ENCODE measurements around the gene PRR33. TPM values are rescaled to one million over a fixed set of nuclear protein-coding genes. Genes with fewer than 3 reads are reported as not detected.
"Not testable (repeated sequence)": the region's sequence is repeated elsewhere in the genome, so short reads cannot be mapped to it uniquely, and the experiment has no call there.

Gene PRR33
- total RNA-seq, 4 donors from 2014 or later, result not detected

DNA sequence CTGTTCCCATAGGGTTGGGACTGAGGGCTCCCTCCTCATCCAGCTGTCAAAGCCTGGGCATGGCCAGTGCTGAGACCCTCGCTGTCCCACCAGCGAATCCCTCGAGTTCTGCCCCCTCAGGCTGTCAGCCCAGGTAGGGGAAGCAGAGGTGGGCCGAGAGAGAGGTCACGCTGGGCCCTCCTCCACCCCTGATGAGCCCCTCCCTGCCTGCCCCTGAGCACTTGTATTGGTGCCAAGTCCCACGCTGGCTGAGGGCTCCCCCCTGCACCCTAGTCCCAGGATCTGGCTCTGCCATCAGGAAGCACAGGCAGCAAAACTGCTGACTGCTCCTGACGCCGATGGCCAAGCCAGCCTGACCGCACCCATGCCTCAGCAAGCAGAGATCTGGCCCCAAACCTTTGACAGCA lies 3.3 kb downstream of the PRR33 start:
- no peak overlapping the region for H3K4me3 ChIP-seq
- peaks cover 18% of the 10 kb centered on the region for H3K27me3 ChIP-seq
- peaks cover 0 to 18% (median 0%) of the 10 kb centered on the region in 3 donors for H3K4me1 ChIP-seq
- no peaks in the 10 kb centered on the region for H3K9me3 ChIP-seq
- WGBS, 2 donors (ENCODE audit: low coverage in 1 of 2), result no CpG with 5 or more reads among the region's 9 CpGs
- ATAC-seq, result no peak
- H3K27ac ChIP-seq, result peak overlapping the region in 1 of 4 donors; percentile 37
- no peak for TF ChIP-seq CTCF (IDR thresholded peaks at IDR 0.05)
- TF ChIP-seq EP300 (IDR thresholded peaks at IDR 0.05), result no peak
- no peak for TF ChIP-seq POLR2A (IDR thresholded peaks at IDR 0.05)
- no peak for TF ChIP-seq POLR2AphosphoS5 (IDR thresholded peaks at IDR 0.05)
- H3K36me3 ChIP-seq, result peaks cover 0 to 47% of the 10 kb centered on the region in 2 donors

DNA sequence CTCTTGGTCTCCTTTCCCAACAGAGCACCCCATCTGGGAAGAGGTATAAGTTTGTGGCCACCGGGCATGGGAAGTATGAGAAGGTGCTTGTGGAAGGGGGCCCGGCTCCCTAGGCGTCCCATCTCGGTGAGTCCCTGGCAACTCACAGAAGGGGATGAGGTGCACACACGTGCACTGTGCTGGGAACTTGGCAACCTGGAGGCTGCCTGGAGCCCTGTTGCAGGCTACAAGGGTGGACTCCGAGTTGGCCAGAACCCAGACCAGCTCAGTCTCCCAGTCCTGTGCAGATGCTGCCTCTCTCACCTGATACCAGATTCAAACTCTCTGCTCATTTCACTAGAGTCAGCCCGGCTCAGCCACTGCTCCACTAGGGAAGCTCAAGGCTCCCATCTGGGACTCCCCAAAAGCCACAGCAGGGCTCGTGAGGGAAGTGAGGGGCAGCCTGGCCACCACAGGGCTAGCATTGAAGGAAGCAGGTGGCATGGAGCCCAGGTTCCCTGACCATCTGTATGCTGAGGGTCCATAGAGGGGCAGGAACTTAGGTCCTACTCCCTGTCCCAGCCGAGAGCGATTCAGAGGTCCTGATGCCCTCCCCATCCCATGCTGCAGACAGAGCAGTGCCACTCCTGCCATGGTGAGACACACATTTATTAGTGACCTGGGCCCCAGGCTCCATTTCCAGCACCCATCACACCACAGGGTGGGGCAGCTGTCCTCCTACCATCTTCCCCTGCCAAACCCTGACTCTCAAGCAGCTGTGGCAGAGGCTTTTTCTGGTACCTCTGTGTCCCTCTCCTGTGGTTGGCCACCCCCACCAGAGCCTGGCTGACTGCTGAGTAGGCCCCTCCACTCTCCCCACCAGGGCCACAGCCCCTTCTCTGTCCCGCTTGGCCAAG lies 4.0 kb downstream of the PRR33 start:
- H3K9me3 ChIP-seq, result no peaks in the 10 kb centered on the region
- H3K4me1 ChIP-seq, result peaks cover 0 to 25% (median 2%) of the 10 kb centered on the region in 3 donors
- peaks cover 0 to 47% of the 10 kb centered on the region in 2 donors for H3K36me3 ChIP-seq
- H3K27me3 ChIP-seq, result peaks cover 18% of the 10 kb centered on the region
- 95% methylated on average over 4 of the region's 11 CpGs; no CpG with 5 or more reads in 1 of the 2 donors for WGBS, 2 donors (ENCODE audit: low coverage in 1 of 2)
- no peak for ATAC-seq
- H3K4me3 ChIP-seq, result no peak overlapping the region
- H3K27ac ChIP-seq, result peak overlapping the region in 1 of 4 donors; percentile 37
- TF ChIP-seq EP300 (IDR thresholded peaks at IDR 0.05), result no peak
- no peak for TF ChIP-seq POLR2AphosphoS5 (IDR thresholded peaks at IDR 0.05)
- TF ChIP-seq CTCF (IDR thresholded peaks at IDR 0.05), result no peak
- no peak for TF ChIP-seq POLR2A (IDR thresholded peaks at IDR 0.05)

DNA sequence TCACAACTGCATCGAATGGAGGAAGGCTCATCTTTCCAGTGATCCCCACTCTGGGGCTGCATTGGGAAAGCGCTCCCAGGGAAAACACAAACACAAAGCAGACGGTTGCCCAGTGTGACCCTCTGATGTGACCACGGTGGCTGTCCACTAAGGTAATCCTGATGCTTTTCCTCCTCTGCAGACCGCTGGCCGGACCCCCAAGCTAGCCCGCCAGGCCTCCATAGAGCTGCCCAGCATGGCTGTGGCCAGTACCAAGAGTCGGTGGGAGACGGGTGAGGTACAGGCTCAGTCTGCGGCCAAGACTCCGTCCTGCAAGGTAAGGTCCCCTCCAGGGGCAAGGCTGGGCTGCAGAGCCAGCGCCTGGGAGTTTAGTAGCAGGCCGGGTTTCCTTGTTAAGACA lies 5.1 kb downstream of the PRR33 start:
- H3K27ac ChIP-seq, H3K4me3 ChIP-seq, ATAC-seq, H3K9me3 ChIP-seq: not testable (repeated sequence)
- peaks cover 13% of the 10 kb centered on the region for H3K27me3 ChIP-seq
- H3K4me1 ChIP-seq, result peaks cover 0 to 36% (median 13%) of the 10 kb centered on the region in 3 donors
- peaks cover 0 to 47% of the 10 kb centered on the region in 2 donors for H3K36me3 ChIP-seq
- WGBS, 2 donors (ENCODE audit: low coverage in 1 of 2), result no CpG with 5 or more reads among the region's 13 CpGs

GRCh38 chr11:1884303-1884700 lies 7.4 kb downstream of the PRR33 start:
- H3K27me3 ChIP-seq, result no peaks in the 10 kb centered on the region
- WGBS, 2 donors (ENCODE audit: low coverage in 1 of 2), result 95 to 100% methylated on average over 2 to 3 of the region's 5 CpGs
- ATAC-seq, result no peak
- no peaks in the 10 kb centered on the region for H3K9me3 ChIP-seq
- no peak overlapping the region for H3K4me3 ChIP-seq
- TF ChIP-seq EP300 (IDR thresholded peaks at IDR 0.05) (no peak), CTCF (IDR thresholded peaks at IDR 0.05) (no peak), POLR2A (IDR thresholded peaks at IDR 0.05) (no peak), POLR2AphosphoS5 (IDR thresholded peaks at IDR 0.05) (no peak)
- peaks cover 0 to 48% (median 30%) of the 10 kb centered on the region in 3 donors for H3K4me1 ChIP-seq
- H3K36me3 ChIP-seq, result peaks cover 0 to 47% of the 10 kb centered on the region in 2 donors
- H3K27ac ChIP-seq, result no peak overlapping the region

GRCh38 chr11:1883346-1884302 lies 8.1 kb downstream of the PRR33 start:
- Histone ChIP-seq H3K4me3 (no peak overlapping the region), H3K9me3 (no peaks in the 10 kb centered on the region), H3K4me1 (peaks cover 0 to 44% (median 30%) of the 10 kb centered on the region in 3 donors), H3K27me3 (no peaks in the 10 kb centered on the region), H3K27ac (peak overlapping the region in 1 of 4 donors; percentile 88), H3K36me3 (peaks cover 0 to 42% of the 10 kb centered on the region in 2 donors)
- WGBS, 2 donors (ENCODE audit: low coverage in 1 of 2), result 46% methylated on average over 2 of the region's 14 CpGs; no CpG with 5 or more reads in 1 of the 2 donors
- TF ChIP-seq POLR2AphosphoS5 (IDR thresholded peaks at IDR 0.05), result no peak
- no peak for ATAC-seq
